SK-N-SH (cell line): Measurements from ENCODE around the gene LRRC51. TPM values are rescaled to one million over a fixed set of nuclear protein-coding genes. Genes with fewer than 3 reads are reported as not detected.

Experiments used
- CTCF ChIA-PET: fragments of 300-600, 350-600 bp; formaldehyde crosslinking; extraction: SDS; loops from one replicate; lab custom pipeline; 2021; lab: Yijun Ruan, JAX
- POLR2A ChIA-PET: fragments of 350-600 bp; sonication (Branson Sonifier 250); formaldehyde crosslinking; extraction: SDS; loops from one replicate; lab custom pipeline; 2020; ENCODE audit warnings: antibody characterized with exemption, inconsistent platforms; lab: Yijun Ruan, JAX
- DNase-seq: peaks from one replicate; pipeline ENCODE4 v3.0.0; 2012
- H2AFZ ChIP-seq: fragments of 200-600 bp; sonication (generic); 2 replicates; pipeline ENCODE4 v1.8.1; 2016; ENCODE audit warnings: antibody characterized with exemption, mild to moderate bottlenecking, low read depth
- H3F3A ChIP-seq: fragments of 200-600 bp; sonication (generic); replicated peaks from 2 replicates; pipeline ENCODE3; 2016; ENCODE audit warnings: antibody characterized with exemption, mild to moderate bottlenecking; ENCODE audit not compliant: insufficient read depth
- H3K27ac ChIP-seq, 2 experiments: fragments of 200-500 bp in 1 of 2; fragments of 200-600 bp in 1 of 2; sonication (Bioruptor generic) in 1 of 2; sonication (generic), shearing (Covaris generic) in 1 of 2; 2 replicates each; pipeline versions ENCODE4 v1.5.1 to v1.6.1; 2014 to 2016; ENCODE audit warnings: low read depth in 2 of 2, inconsistent platforms in 1 of 2, low read length in 1 of 2, mild to moderate bottlenecking in 1 of 2, mixed read lengths in 1 of 2
- H3K27me3 ChIP-seq: fragments of 200-600 bp; sonication (generic), shearing (Covaris generic); 2 replicates; pipeline ENCODE4 v1.6.1; 2016; ENCODE audit warnings: mixed run types; ENCODE audit not compliant: insufficient read depth
- H3K36me3 ChIP-seq, 2 experiments: fragments of 200-500 bp in 1 of 2; fragments of 200-600 bp in 1 of 2; sonication (Bioruptor generic) in 1 of 2; sonication (generic) in 1 of 2; replicated peaks in 1 of 2; 2 replicates each; pipeline versions ENCODE3 to v1.5.1; 2014 to 2016; ENCODE audit warnings: low read length in 1 of 2, mild to moderate bottlenecking in 1 of 2; ENCODE audit not compliant: insufficient read depth in 2 of 2, control insufficient read depth in 1 of 2
- H3K4me1 ChIP-seq, 2 experiments: fragments of 200-500 bp in 1 of 2; fragments of 200-600 bp in 1 of 2; sonication (Bioruptor generic) in 1 of 2; sonication (generic), shearing (Covaris generic) in 1 of 2; 2 replicates each; pipeline versions ENCODE4 v1.5.1 to v1.6.1; 2014 to 2016; ENCODE audit warnings: low read depth in 1 of 2, low read length in 1 of 2, mixed run types in 1 of 2; ENCODE audit not compliant: insufficient read depth in 2 of 2, control insufficient read depth in 1 of 2
- H3K4me2 ChIP-seq: fragments of 200-600 bp; sonication (generic), shearing (Covaris generic); 2 replicates; pipeline ENCODE4 v1.6.1; 2017; ENCODE audit warnings: mixed run types
- H3K4me3 ChIP-seq, 2 experiments: fragments of 200-500 bp in 1 of 2; fragments of 200-600 bp in 1 of 2; sonication (Bioruptor generic) in 1 of 2; sonication (generic), shearing (Covaris generic) in 1 of 2; 2 replicates each; pipeline versions ENCODE4 v1.5.1 to v1.8.1; 2014 to 2016; ENCODE audit warnings: low read depth in 2 of 2, inconsistent platforms in 1 of 2, low read length in 1 of 2, mild to moderate bottlenecking in 1 of 2, mixed read lengths in 1 of 2, moderate library complexity in 1 of 2
- H3K79me2 ChIP-seq: fragments of 200-600 bp; sonication (generic); 2 replicates; pipeline ENCODE4 v1.8.1; 2017; ENCODE audit warnings: mild to moderate bottlenecking; ENCODE audit not compliant: insufficient read depth
- H3K9ac ChIP-seq: fragments of 200-600 bp; sonication (generic); 2 replicates; pipeline ENCODE4 v1.6.1; 2017; ENCODE audit warnings: mixed run types
- H3K9me2 ChIP-seq: fragments of 200-600 bp; sonication (generic); 2 replicates; pipeline ENCODE4 v1.6.1; 2017; ENCODE audit warnings: mixed run types
- H3K9me3 ChIP-seq: fragments of 200-600 bp; sonication (generic); 2 replicates; pipeline ENCODE4 v1.6.1; 2017; ENCODE audit warnings: mixed run types, mild to moderate bottlenecking, moderate library complexity
- H4K20me1 ChIP-seq: fragments of 200-600 bp; sonication (generic); 2 replicates; pipeline ENCODE4 v1.6.1; 2017; ENCODE audit warnings: mild to moderate bottlenecking, mixed run types; ENCODE audit not compliant: insufficient read depth
- CHD2 ChIP-seq: fragments of 150-350 bp; IDR thresholded peaks from 2 replicates; pipeline ENCODE4 v1.6.1; 2018; ENCODE audit warnings: low read length; ENCODE audit not compliant: partially characterized antibody
- CTCF ChIP-seq: fragments of 200-600 bp; sonication (generic); IDR thresholded peaks from 2 replicates; pipeline ENCODE4 v1.6.1; 2017; ENCODE audit warnings: antibody characterized with exemption, mild to moderate bottlenecking, moderate library complexity
- ELF1 ChIP-seq: IDR thresholded peaks from 2 replicates; pipeline ENCODE4 v1.4.0; 2012
- EP300 ChIP-seq, 2 experiments: IDR thresholded peaks; 2 replicates each; pipeline versions ENCODE4 v1.4.0 to v1.6.1; 2012; ENCODE audit warnings: borderline replicate concordance in 1 of 2, low read depth in 1 of 2, low read length in 1 of 2
- EZH2phosphoT487 ChIP-seq: fragments of 200-600 bp; sonication (generic); IDR thresholded peaks from 2 replicates; pipeline ENCODE4 v1.6.1; 2017; ENCODE audit warnings: low read depth, mixed run types, mild to moderate bottlenecking, antibody characterized with exemption, moderate library complexity, borderline replicate concordance
- FOXJ3 ChIP-seq: sonication (generic); formaldehyde crosslinking; IDR thresholded peaks from 2 replicates; pipeline ENCODE4 v1.5.1; 2020; ENCODE audit warnings: mild to moderate bottlenecking, missing genetic modification reagents
- FOXM1 ChIP-seq: IDR thresholded peaks from 2 replicates; pipeline ENCODE4 v1.4.0; 2012; ENCODE audit warnings: low read depth, mild to moderate bottlenecking
- IRF3 ChIP-seq: fragments of 150-350 bp; IDR thresholded peaks from 2 replicates; pipeline ENCODE4 v1.6.1; 2016; ENCODE audit warnings: mild to moderate bottlenecking, low read depth, low read length
- MEF2A ChIP-seq: IDR thresholded peaks from 2 replicates; pipeline ENCODE4 v1.4.0; 2012; ENCODE audit warnings: low read depth, borderline replicate concordance
- MXI1 ChIP-seq: IDR thresholded peaks from 2 replicates; pipeline ENCODE4 v1.6.1; 2012; ENCODE audit warnings: mild to moderate bottlenecking, low read depth, low read length, improper control_type of control experiment
- NFIC ChIP-seq: IDR thresholded peaks from 2 replicates; pipeline ENCODE4 v1.4.0; 2012; ENCODE audit warnings: borderline replicate concordance
- RCOR1 ChIP-seq: fragments of 150-350 bp; IDR thresholded peaks from 2 replicates; pipeline ENCODE4 v1.6.1; 2017; ENCODE audit warnings: antibody characterized with exemption, low read length
- RXRA ChIP-seq: IDR thresholded peaks from 2 replicates; pipeline ENCODE4 v1.4.0; 2012; ENCODE audit warnings: low read depth, mild to moderate bottlenecking, borderline replicate concordance
- SIN3A ChIP-seq: IDR thresholded peaks from 2 replicates; pipeline ENCODE4 v1.6.1; 2012; ENCODE audit warnings: low read depth, mild to moderate bottlenecking, low read length, moderate library complexity, borderline replicate concordance
- TCF12 ChIP-seq: IDR thresholded peaks from 2 replicates; pipeline ENCODE4 v1.4.0; 2012
- YY1 ChIP-seq: IDR thresholded peaks from 2 replicates; pipeline ENCODE4 v1.4.0; 2012; ENCODE audit warnings: low read depth, mild to moderate bottlenecking
- WGBS: methylation state at CpG from one replicate; pipeline ENCODE4 v1.1.6; 2017; ENCODE audit warnings: low lambda C conversion rate; 5-methylcytosine and 5-hydroxymethylcytosine counted together
- polyA plus RNA-seq, 3 experiments: library from polyadenylated mRNA; depleted of rRNA; stranded (reverse); fragments of >200 nt; gene quantifications; 2 replicates each; pipeline ENCODE4 v1.2.3, GENCODE V29; 2012
- TF ChIP-seq, protein P1 (sequence below): IDR thresholded peaks from 2 replicates; pipeline ENCODE4 v1.6.1; 2012; ENCODE audit warnings: mild to moderate bottlenecking, low read depth, low read length, moderate library complexity

The LRRC51 gene
- polyA plus RNA-seq, 1 of the 3 experiments (the other 2 are of a cell fraction), result 7.3 TPM

GRCh38 chr11:72140661-72141060 is 60.0 kb downstream of the LRRC51 start:
- Histone ChIP-seq H3K4me2 (no peak overlapping the region), H3K9ac (no peak overlapping the region), H3K79me2 (no peaks in the 10 kb centered on the region), H2AFZ (no peak overlapping the region), H3K9me3 (no peaks in the 10 kb centered on the region), H3K27ac (peak overlapping the region in 1 of 2 experiments; percentile 37; a peak in 1 of 4 replicates), H3K4me1 (no peaks in the 10 kb centered on the region; a peak in 1 of 4 replicates), H3K4me3 (no peak overlapping the region), H3K36me3 (no peaks in the 10 kb centered on the region), H3F3A (no peaks in the 10 kb centered on the region), H4K20me1 (no peaks in the 10 kb centered on the region), H3K27me3 (no peaks in the 10 kb centered on the region), H3K9me2 (no peaks in the 10 kb centered on the region)
- TF ChIP-seq, protein P1, sequence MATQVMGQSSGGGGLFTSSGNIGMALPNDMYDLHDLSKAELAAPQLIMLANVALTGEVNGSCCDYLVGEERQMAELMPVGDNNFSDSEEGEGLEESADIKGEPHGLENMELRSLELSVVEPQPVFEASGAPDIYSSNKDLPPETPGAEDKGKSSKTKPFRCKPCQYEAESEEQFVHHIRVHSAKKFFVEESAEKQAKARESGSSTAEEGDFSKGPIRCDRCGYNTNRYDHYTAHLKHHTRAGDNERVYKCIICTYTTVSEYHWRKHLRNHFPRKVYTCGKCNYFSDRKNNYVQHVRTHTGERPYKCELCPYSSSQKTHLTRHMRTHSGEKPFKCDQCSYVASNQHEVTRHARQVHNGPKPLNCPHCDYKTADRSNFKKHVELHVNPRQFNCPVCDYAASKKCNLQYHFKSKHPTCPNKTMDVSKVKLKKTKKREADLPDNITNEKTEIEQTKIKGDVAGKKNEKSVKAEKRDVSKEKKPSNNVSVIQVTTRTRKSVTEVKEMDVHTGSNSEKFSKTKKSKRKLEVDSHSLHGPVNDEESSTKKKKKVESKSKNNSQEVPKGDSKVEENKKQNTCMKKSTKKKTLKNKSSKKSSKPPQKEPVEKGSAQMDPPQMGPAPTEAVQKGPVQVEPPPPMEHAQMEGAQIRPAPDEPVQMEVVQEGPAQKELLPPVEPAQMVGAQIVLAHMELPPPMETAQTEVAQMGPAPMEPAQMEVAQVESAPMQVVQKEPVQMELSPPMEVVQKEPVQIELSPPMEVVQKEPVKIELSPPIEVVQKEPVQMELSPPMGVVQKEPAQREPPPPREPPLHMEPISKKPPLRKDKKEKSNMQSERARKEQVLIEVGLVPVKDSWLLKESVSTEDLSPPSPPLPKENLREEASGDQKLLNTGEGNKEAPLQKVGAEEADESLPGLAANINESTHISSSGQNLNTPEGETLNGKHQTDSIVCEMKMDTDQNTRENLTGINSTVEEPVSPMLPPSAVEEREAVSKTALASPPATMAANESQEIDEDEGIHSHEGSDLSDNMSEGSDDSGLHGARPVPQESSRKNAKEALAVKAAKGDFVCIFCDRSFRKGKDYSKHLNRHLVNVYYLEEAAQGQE, result no peak
- no peak for TF ChIP-seq TCF12
- TF ChIP-seq RXRA, result no peak
- no peak for TF ChIP-seq EZH2phosphoT487
- TF ChIP-seq EP300 (IDR thresholded peaks at IDR 0.05; ENCODE audit: borderline replicate concordance in 1 of 2, low read depth in 1 of 2, low read length in 1 of 2), result no peak
- TF ChIP-seq ELF1, result no peak
- no peak for TF ChIP-seq SIN3A
- no peak for TF ChIP-seq IRF3
- no peak for TF ChIP-seq YY1
- no peak for TF ChIP-seq CHD2
- TF ChIP-seq CTCF, result no peak
- no peak for TF ChIP-seq NFIC
- no peak for TF ChIP-seq MXI1
- TF ChIP-seq MEF2A, result no peak
- TF ChIP-seq RCOR1, result no peak
- no peak for TF ChIP-seq FOXM1
- no peak for TF ChIP-seq FOXJ3 (CRISPR knock-in tag)
- 90% methylated on average over 2 of the region's 2 CpGs for WGBS
- ChIA-PET CTCF (interaction anchor here (1.5 to 2.5 kb wide), 2 partner anchors 15 to 115 kb away, joined by 5 to 7 read pairs; no protein-coding TSS in a partner anchor), POLR2A (no interaction called here)
- DNase-seq, result no peak
